GM18507 (cell line): ENCODE measurements around the gene COX19.

Source experiments
- DNase-seq: peaks from one replicate; pipeline ENCODE4 v3.0.0; 2011; ENCODE audit warnings: low read depth; ENCODE audit not compliant: insufficient read length; ENCODE audit errors: extremely low spot score
- FAIRE-seq: peaks from 2 replicates; lab custom pipeline; 2011; peaks lifted over from hg19 to GRCh38; lab: Jason Lieb, UNC

COX19 gene

DNA sequence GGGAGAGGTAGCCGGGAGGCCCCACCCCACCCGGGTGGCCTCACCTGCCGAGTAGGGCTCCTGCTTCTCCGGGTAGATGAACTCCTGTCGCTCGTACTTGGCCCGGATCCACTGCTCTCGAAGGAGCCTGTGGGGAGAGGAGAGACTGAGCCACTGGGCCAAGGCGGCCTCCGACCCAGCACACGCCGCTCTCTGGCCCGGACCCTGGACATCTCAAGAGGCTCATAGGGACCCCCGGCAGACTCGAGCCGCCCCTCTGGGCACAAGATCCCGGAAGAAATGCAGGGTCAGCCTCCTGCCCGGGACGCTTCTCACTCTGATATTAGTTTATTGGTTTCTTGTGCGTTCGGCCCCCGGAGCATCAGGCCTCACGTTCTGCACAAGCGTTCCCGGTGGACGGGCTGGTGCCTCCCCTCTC lies 55.4 kb downstream of the COX19 start:
- DNase-seq: no peak
- no peak for FAIRE-seq

DNA sequence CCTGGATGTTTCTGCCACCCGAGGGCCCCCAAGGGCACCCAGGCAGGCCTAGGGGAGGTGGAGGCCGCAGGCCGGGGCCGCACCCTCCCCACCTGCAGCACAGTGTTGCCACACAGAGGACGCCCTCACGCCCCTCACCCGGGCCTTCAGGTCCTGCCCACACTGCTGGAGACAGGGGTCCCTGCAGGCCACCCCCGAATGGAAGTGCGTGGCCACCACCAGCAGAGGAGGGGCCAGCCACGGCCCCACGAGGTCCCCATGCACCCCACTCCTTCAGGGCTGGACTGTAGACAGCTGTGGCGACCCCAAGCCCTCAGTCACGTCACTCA lies 56.3 kb downstream of the COX19 start:
- FAIRE-seq: no peak

DNA sequence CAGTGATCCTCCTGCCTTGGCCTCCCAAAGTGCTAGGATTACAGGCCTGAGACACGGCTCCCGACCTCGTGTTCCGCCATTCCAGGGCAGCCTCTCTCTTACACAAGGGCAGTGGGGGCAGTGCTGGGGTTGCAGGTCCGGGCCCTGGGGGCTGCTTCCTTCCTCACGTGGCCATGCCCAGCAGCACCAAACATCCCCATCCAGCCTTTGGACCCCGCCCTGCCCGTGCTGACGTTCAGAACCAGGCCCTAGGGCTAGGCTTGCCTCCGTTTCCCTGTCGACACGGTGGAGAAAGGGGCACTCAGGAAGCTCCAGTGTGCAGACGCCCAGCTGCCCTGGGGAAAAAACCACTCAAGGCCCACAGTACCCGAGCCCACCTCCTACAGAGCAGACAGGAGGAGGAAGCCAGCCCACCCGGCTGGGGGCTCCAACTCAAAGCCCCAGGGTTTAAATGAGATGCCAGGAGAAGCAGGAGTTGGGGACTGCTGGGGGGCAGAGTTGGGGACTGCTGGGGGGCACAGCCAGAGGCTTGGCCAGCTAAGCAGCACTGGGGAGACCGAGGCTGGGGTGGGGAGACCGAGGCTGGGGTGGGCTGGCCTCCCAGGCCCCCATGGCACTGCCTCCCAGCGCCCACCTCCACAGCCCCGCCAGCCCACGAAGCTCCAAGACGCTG lies 56.8 kb downstream of the COX19 start:
- no peak for DNase-seq
- no peak for FAIRE-seq

More for the DNA sequence above, 56.3 kb downstream of the COX19 start:
- no peak for DNase-seq

DNA sequence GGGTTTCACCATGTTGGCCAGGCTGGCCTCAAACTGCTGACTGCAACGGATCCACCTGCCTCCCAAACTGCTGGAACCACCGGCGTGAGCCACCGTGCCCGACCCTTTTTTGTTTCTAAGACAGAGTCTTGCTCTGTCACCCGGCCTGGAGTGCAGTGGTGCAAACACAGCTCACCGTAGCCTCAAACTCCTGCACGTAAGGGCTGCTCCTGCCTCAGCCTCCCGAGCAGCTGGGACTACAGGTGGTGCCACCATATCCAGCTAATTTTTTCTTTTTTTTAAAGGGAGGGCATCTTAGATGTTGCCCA lies 57.3 kb downstream of the COX19 start:
- no peak for DNase-seq
- FAIRE-seq: no peak

DNA sequence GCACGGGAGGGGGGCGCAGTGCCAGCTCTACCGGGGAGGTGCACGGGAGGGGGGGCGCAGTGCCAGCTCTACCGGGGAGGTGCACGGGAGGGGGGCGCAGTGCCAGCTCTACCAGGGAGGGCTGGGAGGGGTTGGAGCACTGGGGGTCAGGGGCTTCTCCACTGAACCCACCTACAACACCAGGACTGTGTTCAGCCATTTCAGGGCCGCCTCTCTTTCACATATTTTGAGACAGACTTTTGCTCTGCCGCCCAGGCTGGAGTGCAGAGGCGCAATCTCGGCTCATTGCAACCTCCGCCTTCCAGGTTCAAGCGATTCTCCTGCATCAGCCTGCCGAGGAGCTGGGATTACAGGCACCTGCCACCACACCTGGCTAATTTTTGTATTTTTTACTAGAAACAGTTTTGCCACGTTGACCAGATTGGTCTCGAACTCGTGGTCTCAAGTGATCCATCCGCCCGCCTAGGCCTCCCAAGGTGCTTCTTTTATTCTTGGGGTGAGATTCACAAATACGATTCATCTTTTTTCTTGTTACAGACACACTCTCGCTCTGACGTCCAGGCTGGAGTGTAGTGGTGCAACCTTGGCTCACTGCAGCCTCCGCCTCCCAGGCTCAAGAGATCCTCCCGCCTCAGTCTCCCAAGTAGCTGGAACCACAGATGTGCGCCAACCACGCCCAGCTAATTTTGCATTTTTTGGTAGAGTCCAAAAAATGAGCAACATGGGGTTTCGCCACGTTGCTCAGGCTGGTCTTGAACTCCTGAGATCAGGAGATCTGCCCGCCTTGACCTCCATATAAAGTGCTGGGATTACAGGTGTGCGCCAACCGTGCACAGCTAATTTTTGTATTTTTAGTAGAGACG lies 57.9 kb downstream of the COX19 start:
- FAIRE-seq: no peak
- DNase-seq: no peak

DNA sequence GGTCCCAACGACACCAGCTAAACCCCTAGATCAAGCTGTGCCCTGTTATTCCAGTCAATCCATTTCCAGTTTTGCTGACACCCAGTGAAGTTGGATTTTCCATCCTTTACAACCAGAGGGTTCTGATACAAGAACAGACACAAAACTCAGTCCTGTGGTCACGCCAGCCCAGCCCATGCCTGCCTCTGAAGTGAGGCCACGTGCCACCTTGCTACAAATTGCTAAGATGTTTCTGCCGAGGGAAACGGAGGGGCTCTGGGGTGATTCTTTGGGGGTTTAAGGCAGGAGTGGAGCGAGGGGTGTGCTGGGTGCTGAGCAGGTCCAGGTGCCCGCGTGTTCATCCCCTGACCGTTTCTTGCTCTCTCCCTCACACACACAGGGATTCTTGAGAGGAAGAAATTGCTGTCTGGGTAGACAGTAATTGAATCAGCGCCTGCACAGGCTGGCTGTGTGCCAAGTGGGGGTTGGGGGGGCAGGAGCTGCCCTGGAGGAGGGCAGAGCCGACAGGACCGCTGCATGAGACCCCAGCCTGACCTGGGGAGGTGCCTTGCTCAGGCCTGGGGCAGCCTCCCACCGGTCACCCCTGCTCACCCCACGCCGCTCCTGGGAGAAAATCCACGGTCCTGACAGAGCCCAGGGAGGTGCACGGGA lies 58.9 kb downstream of the COX19 start:
- FAIRE-seq: no peak
- DNase-seq: no peak
